GM13976 (cell line): Measurements from ENCODE around the gene INPP5J.
A peak's percentile ranks its signal among the peaks of the same experiment; 100 is the strongest.

Source experiments
- DNase-seq: peaks from one replicate; pipeline ENCODE4 v3.0.0; 2012; ENCODE audit warnings: low spot score
- CTCF ChIP-seq: IDR thresholded peaks from 2 replicates; pipeline ENCODE4 v1.5.1; 2012; ENCODE audit warnings: borderline replicate concordance, mild to moderate bottlenecking; ENCODE audit not compliant: insufficient read depth; ENCODE audit errors: extremely low read depth, missing control alignments, control extremely low read depth
- in situ Hi-C: fragments of 300-500 bp; cut with MboI; formaldehyde crosslinking; loops from one replicate; pipeline ENCODE4 v1.12.0; 2022; ENCODE audit warnings: low sequenced_read_pairs, mixed read lengths, inconsistent platforms; ENCODE audit not compliant: unreplicated experiment

INPP5J gene

GRCh38 chr22:31126869-31127175 is 4.1 kb downstream of the INPP5J start:
- TF ChIP-seq CTCF, result no peak
- in situ Hi-C loops, result no loop called here
- DNase-seq, result no peak

GRCh38 chr22:31127181-31127772 is 4.5 kb downstream of the INPP5J start:
- DNase-seq, result no peak
- in situ Hi-C loops, result no loop called here
- TF ChIP-seq CTCF, result no peak

- DNase-seq, result no peak
- in situ Hi-C loops, result no loop called here
- TF ChIP-seq CTCF, result no peak
Measured at GRCh38 chr22:31128156-31128555, 5.4 kb downstream of the INPP5J start.

GRCh38 chr22:31130873-31131272 is 8.1 kb downstream of the INPP5J start:
- DNase-seq, result no peak
- TF ChIP-seq CTCF, result no peak
- in situ Hi-C loops, result no loop called here

- no peak for TF ChIP-seq CTCF
- in situ Hi-C loops, result no loop called here
- DNase-seq, result peak; percentile 26
Measured at GRCh38 chr22:31133911-31134310, 11.1 kb downstream of the INPP5J start.

- no peak for DNase-seq
- in situ Hi-C loops, result no loop called here
- no peak for TF ChIP-seq CTCF
Measured at GRCh38 chr22:31134688-31135087, 11.9 kb downstream of the INPP5J start.

GRCh38 chr22:31135706-31136105 is 12.9 kb downstream of the INPP5J start:
- TF ChIP-seq CTCF, result no peak
- no peak for DNase-seq
- in situ Hi-C loops, result no loop called here
